AG04449 (cell line): ENCODE data around the gene MYLK4.

ENCODE experiments used
- CTCF ChIA-PET: fragments of 350-600 bp; formaldehyde crosslinking; extraction: SDS; loops from one replicate; lab custom pipeline; 2021; ENCODE audit warnings: antibody characterized with exemption; lab: Yijun Ruan, JAX
- POLR2A ChIA-PET: fragments of 400-600, 350-600 bp; formaldehyde crosslinking; extraction: SDS; loops from one replicate; lab custom pipeline; 2020; ENCODE audit warnings: antibody characterized with exemption, inconsistent platforms; lab: Yijun Ruan, JAX
- DNase-seq: peaks from one replicate; pipeline ENCODE4 v3.0.0-alpha.2; 2010; ENCODE audit warnings: low read depth, low spot score
- H3K4me3 ChIP-seq: 2 replicates; pipeline ENCODE4 v1.5.1; 2011; ENCODE audit warnings: low read depth, mild to moderate bottlenecking, control low read depth, low read length
- TF ChIP-seq, protein P1 (sequence below): IDR thresholded peaks from one replicate; pipeline ENCODE4 v1.5.1; 2011; ENCODE audit warnings: mild to moderate bottlenecking, moderate library complexity, low read length, control low read depth, inconsistent platforms; ENCODE audit not compliant: insufficient read depth; ENCODE audit errors: missing control alignments

Gene MYLK4

DNA sequence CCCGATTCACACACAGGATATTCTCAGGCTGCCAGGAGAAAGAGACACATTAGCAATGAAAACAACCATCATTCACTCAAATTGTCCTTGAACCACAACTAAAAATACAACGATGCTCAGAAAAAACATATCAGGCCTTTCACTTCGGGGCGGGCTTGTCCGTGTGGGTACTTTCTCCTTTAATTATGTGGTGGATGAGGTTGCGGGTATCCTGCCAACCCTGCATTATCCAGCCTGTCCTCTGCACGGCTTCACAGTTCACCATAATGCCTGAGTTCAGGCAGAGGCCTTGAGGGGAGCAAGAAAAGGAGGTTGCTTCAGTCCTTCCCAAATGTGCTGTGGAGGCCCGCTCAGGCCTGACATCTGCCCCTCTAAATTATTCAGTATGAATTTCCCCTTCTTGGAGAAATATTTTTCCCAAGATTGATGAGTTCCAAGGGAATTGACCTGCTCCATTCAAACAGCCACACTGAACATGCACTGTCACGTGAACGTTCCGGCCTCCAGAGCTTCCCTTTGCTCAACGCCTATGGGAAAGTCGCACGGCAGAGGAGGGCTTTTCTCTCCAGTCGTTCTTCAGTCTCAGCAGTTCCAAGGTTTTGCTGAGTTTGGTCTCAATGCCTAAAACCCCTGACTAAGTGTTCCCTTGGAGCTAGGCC, 70.3 kb downstream of the MYLK4 start:
- TF ChIP-seq, protein P1, sequence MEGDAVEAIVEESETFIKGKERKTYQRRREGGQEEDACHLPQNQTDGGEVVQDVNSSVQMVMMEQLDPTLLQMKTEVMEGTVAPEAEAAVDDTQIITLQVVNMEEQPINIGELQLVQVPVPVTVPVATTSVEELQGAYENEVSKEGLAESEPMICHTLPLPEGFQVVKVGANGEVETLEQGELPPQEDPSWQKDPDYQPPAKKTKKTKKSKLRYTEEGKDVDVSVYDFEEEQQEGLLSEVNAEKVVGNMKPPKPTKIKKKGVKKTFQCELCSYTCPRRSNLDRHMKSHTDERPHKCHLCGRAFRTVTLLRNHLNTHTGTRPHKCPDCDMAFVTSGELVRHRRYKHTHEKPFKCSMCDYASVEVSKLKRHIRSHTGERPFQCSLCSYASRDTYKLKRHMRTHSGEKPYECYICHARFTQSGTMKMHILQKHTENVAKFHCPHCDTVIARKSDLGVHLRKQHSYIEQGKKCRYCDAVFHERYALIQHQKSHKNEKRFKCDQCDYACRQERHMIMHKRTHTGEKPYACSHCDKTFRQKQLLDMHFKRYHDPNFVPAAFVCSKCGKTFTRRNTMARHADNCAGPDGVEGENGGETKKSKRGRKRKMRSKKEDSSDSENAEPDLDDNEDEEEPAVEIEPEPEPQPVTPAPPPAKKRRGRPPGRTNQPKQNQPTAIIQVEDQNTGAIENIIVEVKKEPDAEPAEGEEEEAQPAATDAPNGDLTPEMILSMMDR: no peak
- ChIA-PET CTCF (interaction anchor here (2.9 kb wide), 1 partner anchor 46 kb away, joined by 11 read pairs; no protein-coding TSS in a partner anchor), POLR2A (no interaction called here)
- DNase-seq: no peak
- no peak overlapping the region for H3K4me3 ChIP-seq

DNA sequence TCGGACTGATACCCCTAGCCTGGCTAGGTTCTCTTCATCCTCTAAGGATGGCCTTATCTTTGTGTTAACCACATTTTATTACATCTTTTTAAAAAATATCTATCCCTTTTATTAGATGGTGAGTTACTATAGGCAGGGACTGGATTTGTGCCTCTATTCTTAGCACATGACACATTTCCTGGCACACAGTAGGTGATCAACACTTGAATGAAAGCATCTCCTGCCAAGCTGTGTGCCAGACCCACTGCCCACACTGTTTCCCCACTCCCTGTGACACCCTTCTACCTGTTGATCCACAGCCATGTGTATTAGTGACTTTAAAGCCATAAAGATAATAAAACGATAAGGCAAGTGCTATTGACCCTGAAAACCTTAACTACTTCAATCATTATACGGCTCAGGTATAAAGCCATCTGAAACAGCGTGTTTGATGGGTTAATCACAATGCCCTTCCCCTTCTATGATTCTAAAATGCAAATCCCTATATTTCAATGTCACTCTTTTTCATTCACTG, 73.6 kb downstream of the MYLK4 start:
- H3K4me3 ChIP-seq: no peak overlapping the region
- TF ChIP-seq, protein P1: no peak
- CTCF ChIA-PET: interaction anchor here (2.9 kb wide), 1 partner anchor 42 kb away, joined by 11 read pairs; no protein-coding TSS in a partner anchor
- no peak for DNase-seq
- POLR2A ChIA-PET: no interaction called here

DNA sequence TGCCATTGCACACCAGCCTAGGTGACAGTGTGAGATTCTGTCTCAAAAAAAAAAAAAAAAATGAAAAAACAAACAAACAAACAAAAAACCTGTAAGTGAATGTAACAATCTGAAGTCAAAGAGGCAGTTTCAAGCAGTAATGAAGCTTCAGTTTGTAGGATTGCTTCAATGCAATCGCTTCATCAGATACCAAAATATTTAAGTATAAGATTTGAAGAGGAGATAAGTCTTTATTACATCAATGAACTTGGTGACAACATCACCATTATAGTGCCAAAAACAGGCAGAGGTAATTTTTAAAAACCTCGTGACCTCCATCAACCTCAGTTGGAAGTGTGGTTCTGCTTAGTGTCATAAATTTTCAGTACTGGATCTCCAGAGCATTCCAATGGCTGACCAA, 74.7 kb downstream of the MYLK4 start:
- no peak for DNase-seq
- TF ChIP-seq, protein P1: no peak
- ChIA-PET CTCF (no interaction called here), POLR2A (no interaction called here)
- no peak overlapping the region for H3K4me3 ChIP-seq

DNA sequence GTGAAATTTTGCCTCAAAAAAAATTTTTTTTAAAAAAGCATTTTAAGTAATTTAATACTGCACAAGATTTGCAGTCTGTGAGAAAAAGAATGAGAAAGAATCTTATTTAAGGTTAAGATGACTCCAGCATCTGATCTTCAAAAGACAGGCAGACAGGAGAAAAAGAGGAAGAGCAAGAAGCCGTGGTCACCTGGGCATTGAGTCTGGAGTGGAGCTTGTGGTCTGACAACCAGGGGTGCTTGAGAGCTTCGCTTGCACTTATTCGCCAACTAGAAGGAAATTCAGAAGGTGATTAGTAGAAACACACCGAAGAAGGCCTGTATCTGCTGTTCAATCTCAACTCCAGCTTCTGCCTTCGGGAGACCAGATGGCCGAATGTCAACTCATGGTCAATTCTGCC, 75.9 kb downstream of the MYLK4 start:
- POLR2A ChIA-PET: no interaction called here
- TF ChIP-seq, protein P1: no peak
- no peak overlapping the region for H3K4me3 ChIP-seq
- CTCF ChIA-PET: interaction anchor here (0.8 to 1.3 kb wide), 2 partner anchors 1079 to 1120 kb away, joined by 3 read pairs; no protein-coding TSS in a partner anchor
- no peak for DNase-seq

GRCh38 chr6:2669067-2669700, 81.5 kb downstream of the MYLK4 start:
- no peak overlapping the region for H3K4me3 ChIP-seq
- TF ChIP-seq, protein P1: no peak
- POLR2A ChIA-PET: no interaction called here
- CTCF ChIA-PET: interaction anchor here (1.4 kb wide), 1 partner anchor 35 kb away, joined by 3 read pairs; no protein-coding TSS in a partner anchor
- no peak for DNase-seq

- TF ChIP-seq, protein P1: no peak
- H3K4me3 ChIP-seq: no peak overlapping the region
- POLR2A ChIA-PET: no interaction called here
- no peak for DNase-seq
- CTCF ChIA-PET: no interaction called here
Measured at GRCh38 chr6:2667617-2668016, 83.1 kb downstream of the MYLK4 start.
